ENCODE measurements around the gene CLDN10.
A peak's percentile ranks its signal among the peaks of the same experiment; 100 is the strongest.

Gene CLDN10, protein sequence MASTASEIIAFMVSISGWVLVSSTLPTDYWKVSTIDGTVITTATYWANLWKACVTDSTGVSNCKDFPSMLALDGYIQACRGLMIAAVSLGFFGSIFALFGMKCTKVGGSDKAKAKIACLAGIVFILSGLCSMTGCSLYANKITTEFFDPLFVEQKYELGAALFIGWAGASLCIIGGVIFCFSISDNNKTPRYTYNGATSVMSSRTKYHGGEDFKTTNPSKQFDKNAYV

DNA sequence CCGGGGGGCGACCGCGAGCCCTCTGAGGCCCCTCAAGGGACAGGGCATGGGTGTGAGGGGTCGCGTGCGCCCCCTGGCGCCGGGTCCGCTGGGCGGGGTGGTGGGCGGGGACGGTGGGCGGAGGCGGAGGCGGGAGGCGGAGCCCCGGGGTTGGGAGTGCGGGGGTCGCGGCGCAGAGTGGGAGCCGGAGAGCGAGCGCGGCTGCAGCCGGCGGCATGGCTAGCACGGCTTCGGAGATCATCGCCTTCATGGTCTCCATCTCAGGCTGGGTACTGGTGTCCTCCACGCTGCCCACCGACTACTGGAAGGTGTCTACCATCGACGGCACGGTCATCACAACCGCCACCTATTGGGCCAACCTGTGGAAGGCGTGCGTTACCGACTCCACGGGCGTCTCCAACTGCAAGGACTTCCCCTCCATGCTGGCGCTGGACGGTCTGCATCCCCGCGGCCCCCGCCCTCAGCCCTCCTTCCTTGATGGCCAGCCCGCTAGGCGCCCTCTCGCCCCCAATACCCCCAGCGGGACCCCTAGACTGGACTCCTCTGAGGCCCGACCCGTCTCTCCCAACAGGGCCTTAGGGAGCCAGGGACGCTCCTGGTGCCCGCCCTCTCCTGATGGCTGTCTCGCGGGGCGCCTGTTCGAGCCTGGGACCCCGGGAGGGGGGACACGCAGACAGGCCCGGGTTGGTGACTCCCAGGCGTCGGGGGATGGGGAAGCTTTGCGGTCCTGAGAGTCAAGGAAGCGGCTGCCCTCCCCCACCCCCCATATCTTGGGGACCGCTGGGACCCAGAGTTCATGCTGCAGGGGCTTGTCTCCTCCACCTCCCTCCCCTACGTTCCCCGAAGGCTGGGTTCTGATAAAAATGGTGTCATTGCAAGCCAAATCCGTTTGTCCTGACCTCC, at the start of gene CLDN10:
Gene CLDN10 (plus strand): TSS at position 182 of the 903 bp plus-strand sequence. CDS start 34 bp downstream, at position 216.
- Histone ChIP-seq H3K36me3 (ENCODE audit: control insufficient read depth, insufficient read depth, low read length) (no peaks in the 10 kb centered on the region), H3K4me3 (ENCODE audit: low read depth, low read length) (peak within 1 kb of the TSS; percentile 87), H3K4me1 (ENCODE audit: control insufficient read depth, insufficient read depth, low read length) (peaks cover 9% of the 10 kb centered on the region), H3K9ac (ENCODE audit: low read length) (peak within 1 kb of the TSS; percentile 67), H3K9me3 (ENCODE audit: control insufficient read depth, insufficient read depth, low read depth, low read length) (no peaks in the 10 kb centered on the region), H3K27ac (ENCODE audit: low read depth, low read length) (no peak within 1 kb of the TSS), H3K27me3 (ENCODE audit: control insufficient read depth, insufficient read depth, low read length) (peaks cover 24% of the 10 kb centered on the region)

DNA sequence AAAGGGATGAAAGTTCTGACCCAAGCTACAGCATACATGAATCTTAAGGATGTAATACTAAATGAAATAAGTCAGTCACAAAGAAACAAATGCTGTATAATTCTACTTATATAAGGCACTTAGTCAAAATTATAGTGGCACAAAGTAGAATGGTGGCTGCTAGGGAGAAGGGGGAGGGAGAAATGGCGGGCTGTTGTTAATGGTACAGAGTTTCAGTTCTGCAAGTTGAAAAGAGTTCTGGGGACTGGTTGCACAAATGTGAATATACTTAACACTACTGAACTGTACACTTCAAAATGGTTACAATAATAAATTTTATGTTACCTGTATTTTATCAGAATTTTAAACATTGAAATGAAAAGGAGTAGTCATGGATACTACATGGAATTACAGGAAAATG, 48.9 kb upstream of the CLDN10 start:
- peaks cover 6% of the 10 kb centered on the region; the same call in 1 of the 2 replicates for H3K9me3 ChIP-seq (ENCODE audit: control insufficient read depth, insufficient read depth, low read depth, low read length)
- no peak overlapping the region for H3K4me3 ChIP-seq (ENCODE audit: low read depth, low read length)
- H3K36me3 ChIP-seq (ENCODE audit: control insufficient read depth, insufficient read depth, low read length): no peaks in the 10 kb centered on the region
- peaks cover 6% of the 10 kb centered on the region; the same call in 1 of the 2 replicates for H3K27me3 ChIP-seq (ENCODE audit: control insufficient read depth, insufficient read depth, low read length)
- no peak overlapping the region for H3K27ac ChIP-seq (ENCODE audit: low read depth, low read length)
- H3K4me1 ChIP-seq (ENCODE audit: control insufficient read depth, insufficient read depth, low read length): peaks cover 16% of the 10 kb centered on the region; the same call in 1 of the 2 replicates
- no peak overlapping the region for H3K9ac ChIP-seq (ENCODE audit: low read length)

DNA sequence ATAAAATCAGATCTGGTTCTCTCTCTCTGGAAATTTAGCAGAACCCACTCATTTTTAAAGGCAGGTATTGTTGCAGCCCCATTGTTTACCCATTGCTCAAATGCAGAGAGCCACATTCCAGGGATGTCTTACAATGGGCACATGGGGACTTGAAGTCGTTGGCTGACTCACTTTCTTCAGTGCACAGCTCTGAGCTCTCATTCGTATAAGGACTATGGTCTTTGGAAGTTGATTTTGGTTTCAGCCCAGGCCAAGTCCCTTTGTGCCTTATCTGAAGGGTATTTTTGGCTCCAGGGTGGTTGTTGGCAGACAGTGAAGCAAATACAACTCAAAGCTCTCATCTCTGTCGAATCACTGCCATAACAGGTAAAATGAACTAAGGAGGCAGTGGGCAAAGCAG, 47.3 kb upstream of the CLDN10 start:
- no peak overlapping the region for H3K4me3 ChIP-seq (ENCODE audit: low read depth, low read length)
- peaks cover 6% of the 10 kb centered on the region; the same call in 1 of the 2 replicates for H3K9me3 ChIP-seq (ENCODE audit: control insufficient read depth, insufficient read depth, low read depth, low read length)
- H3K27me3 ChIP-seq (ENCODE audit: control insufficient read depth, insufficient read depth, low read length): no peaks in the 10 kb centered on the region
- H3K4me1 ChIP-seq (ENCODE audit: control insufficient read depth, insufficient read depth, low read length): peaks cover 19% of the 10 kb centered on the region; the same call in 1 of the 2 replicates
- no peak overlapping the region for H3K9ac ChIP-seq (ENCODE audit: low read length)
- no peak overlapping the region for H3K27ac ChIP-seq (ENCODE audit: low read depth, low read length)
- H3K36me3 ChIP-seq (ENCODE audit: control insufficient read depth, insufficient read depth, low read length): no peaks in the 10 kb centered on the region

DNA sequence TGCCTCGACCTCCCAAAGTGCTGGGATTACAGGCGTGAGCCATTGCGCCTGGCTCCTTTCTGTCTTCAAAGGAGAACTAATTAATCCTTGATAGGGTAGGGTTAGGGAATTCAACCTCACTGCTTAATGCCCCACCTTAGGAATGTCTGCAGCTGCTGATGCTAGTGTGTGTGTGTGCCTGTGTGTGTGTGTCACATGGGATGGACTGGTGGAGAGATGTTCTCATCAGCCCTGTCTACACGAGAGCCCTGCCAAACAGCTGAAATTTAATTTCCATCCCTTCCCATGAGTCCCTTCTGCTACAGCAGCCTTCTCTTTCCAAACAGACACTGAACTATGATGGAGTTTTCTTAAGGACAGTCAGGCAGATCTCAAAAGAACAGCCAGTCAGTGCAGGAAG, 46.5 kb upstream of the CLDN10 start:
- no peak overlapping the region for H3K9ac ChIP-seq (ENCODE audit: low read length)
- H3K4me1 ChIP-seq (ENCODE audit: control insufficient read depth, insufficient read depth, low read length): peaks cover 16% of the 10 kb centered on the region; the same call in 1 of the 2 replicates
- H3K27ac ChIP-seq (ENCODE audit: low read depth, low read length): no peak overlapping the region
- H3K36me3 ChIP-seq (ENCODE audit: control insufficient read depth, insufficient read depth, low read length): no peaks in the 10 kb centered on the region
- H3K27me3 ChIP-seq (ENCODE audit: control insufficient read depth, insufficient read depth, low read length): no peaks in the 10 kb centered on the region
- H3K9me3 ChIP-seq (ENCODE audit: control insufficient read depth, insufficient read depth, low read depth, low read length): peaks cover 5% of the 10 kb centered on the region; the same call in 1 of the 2 replicates
- H3K4me3 ChIP-seq (ENCODE audit: low read depth, low read length): no peak overlapping the region

DNA sequence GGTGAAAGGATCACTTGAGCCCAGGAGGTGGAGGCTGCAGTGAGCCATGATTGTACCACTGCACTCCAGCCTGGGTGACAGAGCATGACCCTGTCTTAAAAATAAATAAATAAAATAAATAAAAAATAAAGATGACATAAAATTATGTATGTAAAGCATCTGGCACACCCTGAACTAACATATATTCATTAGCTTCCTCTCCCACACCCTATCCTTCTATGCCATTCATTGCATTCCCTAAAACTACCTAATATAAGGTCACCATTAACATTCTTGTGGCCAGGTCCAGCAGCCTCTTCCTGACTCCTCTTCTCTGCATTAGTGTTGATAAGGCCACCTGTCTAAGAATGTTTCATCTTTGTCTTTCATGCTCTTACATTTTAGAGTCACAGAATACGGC, 44.5 kb upstream of the CLDN10 start:
- Histone ChIP-seq H3K9ac (ENCODE audit: low read length) (no peak overlapping the region), H3K4me3 (ENCODE audit: low read depth, low read length) (no peak overlapping the region), H3K36me3 (ENCODE audit: control insufficient read depth, insufficient read depth, low read length) (no peaks in the 10 kb centered on the region), H3K9me3 (ENCODE audit: control insufficient read depth, insufficient read depth, low read depth, low read length) (no peaks in the 10 kb centered on the region), H3K27ac (ENCODE audit: low read depth, low read length) (no peak overlapping the region), H3K27me3 (ENCODE audit: control insufficient read depth, insufficient read depth, low read length) (no peaks in the 10 kb centered on the region), H3K4me1 (ENCODE audit: control insufficient read depth, insufficient read depth, low read length) (peaks cover 16% of the 10 kb centered on the region; the same call in 1 of the 2 replicates)

DNA sequence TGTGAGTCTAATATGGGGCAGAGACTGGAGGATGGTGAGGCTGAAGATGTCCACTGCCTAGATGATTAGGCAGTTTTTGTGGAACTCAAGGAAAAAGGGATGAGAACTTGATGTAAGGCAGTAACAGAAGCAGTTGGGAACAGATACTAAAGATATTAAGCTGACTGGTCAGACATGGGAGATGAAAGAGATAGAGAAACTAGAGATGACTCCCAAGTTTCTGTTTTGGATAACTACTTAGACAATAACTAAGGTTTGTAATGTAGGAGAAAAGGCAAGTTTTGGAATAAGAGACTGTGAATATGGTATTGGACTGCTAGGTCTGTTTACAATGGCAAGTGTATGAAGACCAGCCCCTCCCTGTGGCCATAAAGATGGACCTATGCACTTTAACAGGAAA, 43.5 kb upstream of the CLDN10 start:
- H3K4me3 ChIP-seq (ENCODE audit: low read depth, low read length): no peak overlapping the region
- H3K9me3 ChIP-seq (ENCODE audit: control insufficient read depth, insufficient read depth, low read depth, low read length): no peaks in the 10 kb centered on the region
- no peaks in the 10 kb centered on the region for H3K27me3 ChIP-seq (ENCODE audit: control insufficient read depth, insufficient read depth, low read length)
- peaks cover 16% of the 10 kb centered on the region; the same call in 1 of the 2 replicates for H3K4me1 ChIP-seq (ENCODE audit: control insufficient read depth, insufficient read depth, low read length)
- no peaks in the 10 kb centered on the region for H3K36me3 ChIP-seq (ENCODE audit: control insufficient read depth, insufficient read depth, low read length)
- no peak overlapping the region for H3K27ac ChIP-seq (ENCODE audit: low read depth, low read length)
- H3K9ac ChIP-seq (ENCODE audit: low read length): no peak overlapping the region

DNA sequence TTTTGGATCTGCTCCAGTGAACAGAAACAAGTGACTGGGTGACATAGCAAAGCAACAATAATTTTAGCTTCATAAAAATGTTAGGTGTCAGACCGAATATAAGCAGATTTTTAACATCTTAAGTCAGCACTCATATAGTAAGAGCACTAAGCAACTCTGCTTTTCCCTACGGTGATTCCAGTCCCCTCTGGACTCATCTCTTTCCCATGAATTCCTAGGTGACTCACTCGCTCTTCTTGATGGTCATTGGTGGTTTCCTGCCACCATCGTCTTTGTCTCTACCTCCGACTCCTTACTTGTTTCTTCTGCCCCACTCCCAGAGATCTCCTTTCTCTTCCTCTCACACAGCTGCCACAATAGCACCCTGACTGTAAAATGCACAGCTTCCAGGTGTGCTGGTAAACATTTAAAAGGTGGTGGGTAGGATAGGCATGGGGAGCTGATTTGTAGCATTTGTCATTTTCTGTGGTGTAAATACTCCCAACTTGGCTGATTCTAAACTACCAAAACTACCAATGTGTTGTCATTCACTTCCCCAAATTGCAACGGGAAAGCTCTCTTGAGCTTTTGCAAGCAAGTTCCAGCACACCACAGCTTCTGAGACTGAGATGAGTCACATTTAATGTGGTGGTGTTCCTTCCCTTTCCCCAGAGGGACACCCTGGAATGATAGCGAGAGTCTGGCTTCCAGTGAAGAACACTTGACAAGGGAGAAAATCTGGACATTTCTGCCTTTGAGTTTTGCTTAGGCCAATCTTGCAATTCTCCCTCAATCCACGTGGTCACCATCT, 42.8 kb upstream of the CLDN10 start:
- no peaks in the 10 kb centered on the region for H3K27me3 ChIP-seq (ENCODE audit: control insufficient read depth, insufficient read depth, low read length)
- H3K27ac ChIP-seq (ENCODE audit: low read depth, low read length): no peak overlapping the region
- H3K9me3 ChIP-seq (ENCODE audit: control insufficient read depth, insufficient read depth, low read depth, low read length): no peaks in the 10 kb centered on the region
- H3K4me3 ChIP-seq (ENCODE audit: low read depth, low read length): no peak overlapping the region
- no peaks in the 10 kb centered on the region for H3K36me3 ChIP-seq (ENCODE audit: control insufficient read depth, insufficient read depth, low read length)
- no peak overlapping the region for H3K9ac ChIP-seq (ENCODE audit: low read length)
- peaks cover 14% of the 10 kb centered on the region; the same call in 1 of the 2 replicates for H3K4me1 ChIP-seq (ENCODE audit: control insufficient read depth, insufficient read depth, low read length)

DNA sequence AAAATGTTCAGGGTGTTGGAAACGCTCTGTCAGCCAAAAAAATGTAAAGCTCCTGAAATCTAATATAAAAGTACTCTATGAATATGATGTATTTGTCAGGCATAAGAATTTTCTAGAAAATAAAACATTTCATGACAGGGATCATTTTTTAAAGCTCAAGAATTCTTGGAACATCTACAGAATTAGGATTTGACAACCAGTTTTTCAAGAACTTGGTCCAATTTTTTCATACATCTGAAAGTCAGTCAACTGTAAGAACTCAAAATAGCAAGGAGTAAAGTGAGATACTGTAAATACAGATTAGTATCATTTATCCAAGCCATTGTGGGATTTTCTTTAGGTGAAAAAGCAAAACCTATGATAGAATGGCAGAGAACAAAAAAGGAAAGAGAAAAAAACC, 41.6 kb upstream of the CLDN10 start:
- no peaks in the 10 kb centered on the region for H3K27me3 ChIP-seq (ENCODE audit: control insufficient read depth, insufficient read depth, low read length)
- H3K27ac ChIP-seq (ENCODE audit: low read depth, low read length): no peak overlapping the region
- H3K9ac ChIP-seq (ENCODE audit: low read length): no peak overlapping the region
- no peaks in the 10 kb centered on the region for H3K36me3 ChIP-seq (ENCODE audit: control insufficient read depth, insufficient read depth, low read length)
- H3K4me3 ChIP-seq (ENCODE audit: low read depth, low read length): no peak overlapping the region
- no peaks in the 10 kb centered on the region for H3K9me3 ChIP-seq (ENCODE audit: control insufficient read depth, insufficient read depth, low read depth, low read length)
- peaks cover 7% of the 10 kb centered on the region; the same call in 1 of the 2 replicates for H3K4me1 ChIP-seq (ENCODE audit: control insufficient read depth, insufficient read depth, low read length)

DNA sequence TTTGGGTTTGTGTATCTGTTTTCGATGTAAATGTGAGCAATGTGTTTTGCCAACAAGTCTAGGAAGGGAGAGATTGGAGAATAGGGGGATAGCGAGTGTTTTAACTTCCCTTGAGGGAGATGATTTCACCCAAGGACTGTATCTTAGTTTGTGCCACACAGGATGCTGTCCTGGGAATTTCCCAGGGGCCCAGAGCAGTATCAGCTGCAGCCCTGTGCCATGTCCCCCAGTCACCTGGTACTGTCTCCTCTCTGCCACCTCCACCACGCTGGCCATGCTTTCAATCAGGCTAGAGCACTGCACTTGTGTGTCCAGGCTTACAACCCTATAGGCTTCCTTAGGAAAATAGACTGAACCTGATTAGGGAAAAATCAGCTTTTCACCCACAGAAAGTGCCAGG, 40.1 kb upstream of the CLDN10 start:
- Histone ChIP-seq H3K27me3 (ENCODE audit: control insufficient read depth, insufficient read depth, low read length) (no peaks in the 10 kb centered on the region), H3K36me3 (ENCODE audit: control insufficient read depth, insufficient read depth, low read length) (no peaks in the 10 kb centered on the region), H3K4me3 (ENCODE audit: low read depth, low read length) (no peak overlapping the region), H3K9ac (ENCODE audit: low read length) (no peak overlapping the region), H3K27ac (ENCODE audit: low read depth, low read length) (no peak overlapping the region), H3K9me3 (ENCODE audit: control insufficient read depth, insufficient read depth, low read depth, low read length) (no peaks in the 10 kb centered on the region), H3K4me1 (ENCODE audit: control insufficient read depth, insufficient read depth, low read length) (peaks cover 7% of the 10 kb centered on the region; the same call in 1 of the 2 replicates)

DNA sequence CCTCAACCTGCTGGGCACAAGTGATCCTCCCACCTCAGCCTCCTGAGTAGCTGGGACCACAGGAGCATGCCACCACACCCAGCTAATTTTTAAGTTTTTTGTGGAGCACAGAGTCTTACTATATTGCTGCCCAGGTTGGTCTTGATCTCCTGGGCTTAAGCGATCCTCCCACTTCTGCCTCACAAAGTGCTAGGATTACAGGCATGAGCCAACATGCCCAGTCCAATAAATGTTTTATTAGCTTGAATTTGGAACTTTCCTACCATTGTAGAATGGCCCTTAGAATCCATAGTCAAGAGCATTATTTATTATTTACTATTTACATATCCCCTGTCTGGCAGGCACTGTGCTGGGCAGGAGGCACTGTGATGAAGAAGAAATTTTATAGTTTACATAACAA, 39.6 kb upstream of the CLDN10 start:
- Histone ChIP-seq H3K4me1 (ENCODE audit: control insufficient read depth, insufficient read depth, low read length) (peaks cover 7% of the 10 kb centered on the region; the same call in 1 of the 2 replicates), H3K4me3 (ENCODE audit: low read depth, low read length) (no peak overlapping the region), H3K27ac (ENCODE audit: low read depth, low read length) (no peak overlapping the region)

More for the DNA sequence above, 39.6 kb upstream of the CLDN10 start:
- Histone ChIP-seq H3K9ac (ENCODE audit: low read length) (no peak overlapping the region), H3K9me3 (ENCODE audit: control insufficient read depth, insufficient read depth, low read depth, low read length) (no peaks in the 10 kb centered on the region), H3K27me3 (ENCODE audit: control insufficient read depth, insufficient read depth, low read length) (no peaks in the 10 kb centered on the region), H3K36me3 (ENCODE audit: control insufficient read depth, insufficient read depth, low read length) (no peaks in the 10 kb centered on the region)

All from HUES6 (cell line).